HG03354 (cell line): ENCODE measurements around the gene SPRYD4.
"Not testable (repeated sequence)": the region's sequence is repeated elsewhere in the genome, so short reads cannot be mapped to it uniquely, and the experiment has no call there.

Experiments
- ATAC-seq: cut with Tn5 transposase; IDR thresholded peaks from one replicate; pipeline ENCODE4 v1.9.1; 2021; ENCODE audit warnings: mild to moderate bottlenecking; ENCODE audit not compliant: unreplicated experiment, poor library complexity, severe bottlenecking

SPRYD4 gene

DNA sequence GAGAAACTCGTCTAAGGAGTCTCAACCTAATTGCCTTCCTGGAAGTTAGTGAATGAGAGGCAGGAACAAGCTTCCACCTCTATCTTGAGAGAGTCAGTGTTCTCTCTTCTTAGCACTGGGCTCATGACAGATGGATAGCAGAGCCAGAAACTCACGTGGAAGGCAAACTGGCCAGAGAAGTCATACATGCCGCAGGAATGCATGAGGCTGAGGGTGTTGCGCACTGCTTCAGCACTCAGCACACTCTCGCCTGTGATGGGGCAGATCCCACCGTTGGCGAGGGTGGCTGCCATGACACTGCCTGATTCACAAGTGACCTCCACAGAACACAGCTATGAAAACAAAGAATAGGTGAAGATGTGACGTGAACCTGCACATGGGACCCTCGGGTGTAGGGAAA lies 6.0 kb downstream of the SPRYD4 start:
- ATAC-seq: no peak

DNA sequence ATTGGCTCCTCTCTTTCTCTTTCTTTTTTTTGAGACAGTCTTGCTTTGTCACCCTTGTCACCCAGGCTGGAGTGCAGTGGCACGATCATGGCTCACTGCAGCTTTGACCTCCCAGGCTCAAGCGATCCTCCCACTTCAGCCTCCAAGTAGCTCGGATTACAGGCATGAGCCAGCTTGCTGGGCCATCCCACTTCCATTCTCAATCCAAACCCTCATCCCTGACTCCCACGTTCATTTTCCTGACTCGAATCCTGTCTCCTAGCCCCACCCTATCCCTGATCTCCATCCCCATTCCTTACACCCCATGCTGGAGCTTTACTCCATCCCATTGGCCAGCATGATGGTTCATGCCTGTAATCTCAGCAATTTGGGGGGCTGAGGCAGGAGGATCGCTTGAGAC lies 7.8 kb downstream of the SPRYD4 start:
- no peak for ATAC-seq

DNA sequence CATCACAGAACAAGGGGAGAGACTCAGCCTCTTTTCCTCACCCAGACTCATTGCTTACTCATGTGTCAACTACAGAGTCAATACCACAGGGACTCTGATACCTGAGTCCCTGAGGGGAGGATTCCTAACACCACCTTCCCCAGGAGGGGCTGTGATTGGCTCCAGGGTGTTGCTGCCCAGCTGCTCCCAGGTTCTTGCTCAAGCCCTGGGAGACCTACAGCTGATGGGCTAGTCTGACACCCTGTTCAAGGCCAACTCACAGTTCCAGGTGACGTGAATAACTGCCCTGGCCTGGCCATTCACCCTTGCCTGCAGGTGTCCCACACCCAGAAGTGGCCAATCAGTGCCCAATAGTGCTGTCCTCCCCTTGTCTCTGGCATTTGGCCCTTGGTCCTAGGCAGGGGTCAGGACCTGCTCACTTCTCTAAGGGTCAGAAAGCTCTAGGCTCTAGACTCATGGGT lies 8.6 kb downstream of the SPRYD4 start:
- ATAC-seq: no peak

DNA sequence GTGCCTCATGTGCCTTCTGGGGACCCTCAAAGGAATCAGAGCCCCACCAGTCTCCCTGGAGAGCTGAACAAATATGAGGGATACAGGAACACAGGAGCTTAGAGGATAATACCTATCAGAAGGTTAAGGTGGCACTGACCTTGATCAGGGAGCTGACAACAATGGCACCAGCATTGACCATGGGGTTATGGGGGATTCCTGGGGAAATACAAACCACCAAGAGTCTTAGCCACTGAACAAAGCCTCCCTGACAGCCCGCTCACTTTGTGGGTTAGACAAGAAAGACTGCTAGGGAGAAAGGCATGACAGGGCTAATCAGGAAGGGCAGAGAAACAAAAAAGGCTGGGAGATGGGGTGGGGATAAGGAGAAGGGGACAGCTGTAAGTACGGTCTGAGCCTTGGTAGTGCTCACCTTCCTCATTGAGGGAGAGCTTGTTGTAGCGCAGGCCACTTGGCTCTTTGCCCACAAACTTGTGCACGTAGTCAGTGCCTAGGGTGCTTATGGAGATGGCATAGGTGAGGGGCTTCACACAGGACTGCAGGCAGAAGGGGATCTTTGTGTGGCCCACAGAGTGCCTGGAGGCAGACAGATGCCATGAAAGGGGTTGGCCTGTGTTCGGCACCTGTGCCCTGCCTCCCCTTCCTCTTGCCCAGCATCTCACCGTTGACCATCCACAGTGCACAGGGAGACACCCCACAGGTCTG lies 9.3 kb downstream of the SPRYD4 start:
- ATAC-seq: no peak

DNA sequence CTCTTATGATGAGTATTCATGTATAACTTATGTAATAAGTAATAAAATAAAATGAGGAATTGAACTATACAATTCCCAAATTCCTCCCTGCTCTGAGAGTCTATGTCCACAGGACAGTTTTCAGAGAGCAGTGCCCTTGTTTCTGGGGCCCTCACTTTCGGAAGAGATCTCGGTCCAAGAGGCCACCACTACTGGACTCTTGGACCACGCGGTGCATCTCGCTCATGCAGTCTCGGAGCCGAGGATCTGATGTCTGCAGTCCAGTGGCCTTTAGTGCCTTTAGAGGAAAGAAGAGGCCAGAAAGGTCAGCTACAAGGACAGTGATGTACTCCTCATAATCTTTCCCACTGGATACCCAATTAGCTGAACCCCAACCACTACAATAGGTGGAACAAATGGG lies 11.2 kb downstream of the SPRYD4 start:
- no peak for ATAC-seq

- no peak for ATAC-seq
Observed at GRCh38 chr12:56484566-56484965, 16.2 kb downstream of the SPRYD4 start.

DNA sequence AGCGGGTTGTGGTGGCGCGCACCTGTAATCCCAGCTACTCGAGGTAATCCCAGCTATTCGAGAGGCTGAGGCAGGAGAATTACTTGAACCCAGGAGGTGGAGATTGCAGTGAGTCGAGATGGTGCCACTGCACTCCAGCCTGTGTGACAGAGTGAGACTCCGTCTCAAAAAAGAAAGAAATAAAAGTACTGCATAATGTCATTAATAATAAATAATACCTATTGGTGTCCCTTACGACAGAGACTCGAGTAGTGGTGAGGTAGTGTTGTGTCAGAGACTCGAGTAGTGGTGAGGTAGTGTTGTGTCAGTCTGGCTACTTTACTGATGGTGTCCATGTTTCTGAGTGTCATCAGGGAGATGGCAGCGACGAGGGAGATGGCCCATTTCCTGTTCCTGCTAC lies 18.3 kb downstream of the SPRYD4 start:
- ATAC-seq: no peak

- peak; percentile 21 for ATAC-seq
Observed at GRCh38 chr12:56487448-56488040, 19.2 kb downstream of the SPRYD4 start.

DNA sequence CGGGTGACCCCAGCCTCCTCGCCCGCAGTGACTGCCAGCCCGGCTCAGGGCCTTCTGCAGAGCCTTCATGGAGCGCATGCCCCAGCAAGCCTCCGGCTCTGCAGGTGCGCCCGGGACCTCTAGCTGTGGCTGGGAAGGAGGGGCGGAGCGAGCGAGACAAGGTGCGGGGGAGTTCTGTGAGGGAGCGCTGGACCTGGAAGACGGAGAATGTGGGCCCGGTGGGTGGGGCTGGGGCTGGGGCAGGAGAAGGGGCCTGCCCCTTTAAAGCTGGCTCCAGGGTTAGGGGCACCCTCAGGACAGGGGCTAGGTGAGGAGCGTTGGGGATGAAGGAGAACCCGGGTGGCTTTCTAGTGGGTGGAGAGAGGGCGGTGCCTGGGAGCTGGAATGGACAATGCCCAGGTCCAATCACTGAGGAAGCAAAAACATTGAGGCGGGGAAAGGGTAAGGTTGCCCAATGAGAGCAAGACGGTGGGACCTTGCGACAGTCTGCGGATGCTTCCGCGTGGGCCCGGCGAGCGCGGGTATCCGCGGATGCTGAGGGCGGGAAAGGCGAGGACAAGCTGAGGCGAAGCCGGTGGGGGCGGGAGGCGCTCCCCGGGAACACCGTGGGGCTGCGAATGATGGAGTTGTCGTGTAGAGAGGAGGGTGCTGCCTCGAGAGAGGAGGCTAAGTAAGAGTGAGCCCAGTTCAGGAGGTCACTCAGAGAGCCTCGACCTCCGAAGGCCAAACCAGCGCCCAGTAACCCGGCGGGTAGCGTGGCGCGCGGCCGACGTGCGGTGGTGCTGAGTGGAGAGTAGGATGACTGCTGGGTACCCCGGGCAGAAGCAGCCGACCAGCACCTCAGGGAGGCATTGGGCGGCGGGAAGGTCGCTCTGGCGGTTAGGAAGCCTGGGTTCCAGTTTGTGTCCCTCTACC lies 19.9 kb downstream of the SPRYD4 start, which contains the start of gene GLS2:
GLS2 (minus strand) TSS at position 121 of the 915 bp plus-strand sequence; CDS start at position 78, 43 bp downstream.
- peak; percentile 96 for ATAC-seq

- ATAC-seq: no peak
Observed at GRCh38 chr12:56490360-56490759, 22.0 kb downstream of the SPRYD4 start.

- not testable (repeated sequence) for ATAC-seq
Observed at GRCh38 chr12:56493409-56494105, 25.2 kb downstream of the SPRYD4 start.

GRCh38 chr12:56494106-56494415 lies 25.7 kb downstream of the SPRYD4 start:
- ATAC-seq: not testable (repeated sequence)

- ATAC-seq: not testable (repeated sequence)
Observed at GRCh38 chr12:56494481-56494880, 26.1 kb downstream of the SPRYD4 start.

- ATAC-seq: not testable (repeated sequence)
Observed at GRCh38 chr12:56496704-56497103, 28.3 kb downstream of the SPRYD4 start.

GRCh38 chr12:56498126-56498902 lies 29.9 kb downstream of the SPRYD4 start:
- not testable (repeated sequence) for ATAC-seq

- ATAC-seq: not testable (repeated sequence)
Observed at GRCh38 chr12:56499452-56499851, 31.1 kb downstream of the SPRYD4 start.

- ATAC-seq: not testable (repeated sequence)
Observed at GRCh38 chr12:56499879-56500278, 31.5 kb downstream of the SPRYD4 start.

DNA sequence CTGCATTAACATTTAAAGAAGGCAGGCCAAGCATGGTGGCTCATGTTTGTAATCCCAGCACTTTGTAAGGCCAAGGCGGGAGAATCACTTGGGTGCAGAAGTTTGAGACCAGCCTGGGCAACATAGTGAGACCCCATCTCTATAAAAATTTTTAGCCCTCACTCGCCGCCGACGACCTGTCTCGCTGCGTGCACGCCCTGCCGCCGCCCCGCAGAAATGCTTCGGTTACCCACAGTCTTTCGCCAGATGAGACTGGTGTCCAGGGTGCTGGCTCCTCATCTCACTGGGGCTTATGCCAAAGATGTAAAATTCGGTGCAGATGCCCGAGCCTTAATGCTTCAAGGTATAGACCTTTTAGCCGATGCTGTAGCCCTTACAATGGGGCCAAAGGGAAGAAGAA lies 42.4 kb downstream of the SPRYD4 start:
- no peak for ATAC-seq

DNA sequence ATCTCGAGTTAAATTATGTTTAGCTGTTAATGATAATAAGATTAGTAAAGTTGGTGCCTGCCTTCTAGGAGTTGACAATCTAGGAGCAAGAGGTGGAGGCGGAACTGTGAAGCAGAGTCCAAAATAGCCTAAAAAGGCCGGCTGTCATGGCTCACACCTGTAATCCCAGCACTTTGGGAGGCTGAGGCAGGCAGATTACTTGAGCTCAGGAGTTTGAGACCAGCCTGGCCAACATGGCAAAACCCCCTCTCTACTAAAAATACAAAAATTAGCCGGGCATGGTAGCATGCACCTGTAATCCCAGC lies 45.6 kb downstream of the SPRYD4 start:
- not testable (repeated sequence) for ATAC-seq
